SJCRH30 (cell line): ENCODE measurements around the gene DENND6B. TPM values are rescaled to one million over a fixed set of nuclear protein-coding genes. Genes with fewer than 3 reads are reported as not detected.
A peak's percentile ranks its signal among the peaks of the same experiment; 100 is the strongest.

Experiments
- DNase-seq, 2 experiments: peaks; one replicate each; pipeline ENCODE4 v3.0.0-alpha.2; 2015 to 2020
- H3K27ac ChIP-seq: fragments of 250-450 bp; sonication (Bioruptor Pico); 2 replicates; pipeline ENCODE4 v1.5.1; 2020; ENCODE audit warnings: mild to moderate bottlenecking, moderate library complexity
- H3K27me3 ChIP-seq: fragments of 250-450 bp; sonication (Bioruptor Pico); 2 replicates; pipeline ENCODE4 v1.5.1; 2020; ENCODE audit warnings: mild to moderate bottlenecking, moderate library complexity
- H3K36me3 ChIP-seq: fragments of 250-450 bp; sonication (Bioruptor Pico); 2 replicates; pipeline ENCODE4 v1.5.1; 2020; ENCODE audit warnings: mild to moderate bottlenecking, moderate library complexity
- H3K4me1 ChIP-seq: fragments of 250-450 bp; sonication (Bioruptor Pico); 2 replicates; pipeline ENCODE4 v1.5.1; 2020; ENCODE audit warnings: mild to moderate bottlenecking, moderate library complexity
- H3K4me3 ChIP-seq: fragments of 250-450 bp; sonication (Bioruptor Pico); 2 replicates; pipeline ENCODE4 v1.5.1; 2020; ENCODE audit warnings: mild to moderate bottlenecking, moderate library complexity
- H3K9me3 ChIP-seq: fragments of 250-450 bp; sonication (Bioruptor Pico); replicated peaks from 2 replicates; pipeline ENCODE4 v1.5.1; 2020; ENCODE audit warnings: mild to moderate bottlenecking, moderate library complexity
- total RNA-seq: library from RNA; depleted of rRNA; stranded (reverse); fragments of >200 nt; shearing (Covaris generic); gene quantifications from 2 replicates; pipeline ENCODE4 v1.2.3, GENCODE V29; 2014

Gene DENND6B
- total RNA-seq, 1 experiment from 2014 or later: 0.18 TPM

DNA sequence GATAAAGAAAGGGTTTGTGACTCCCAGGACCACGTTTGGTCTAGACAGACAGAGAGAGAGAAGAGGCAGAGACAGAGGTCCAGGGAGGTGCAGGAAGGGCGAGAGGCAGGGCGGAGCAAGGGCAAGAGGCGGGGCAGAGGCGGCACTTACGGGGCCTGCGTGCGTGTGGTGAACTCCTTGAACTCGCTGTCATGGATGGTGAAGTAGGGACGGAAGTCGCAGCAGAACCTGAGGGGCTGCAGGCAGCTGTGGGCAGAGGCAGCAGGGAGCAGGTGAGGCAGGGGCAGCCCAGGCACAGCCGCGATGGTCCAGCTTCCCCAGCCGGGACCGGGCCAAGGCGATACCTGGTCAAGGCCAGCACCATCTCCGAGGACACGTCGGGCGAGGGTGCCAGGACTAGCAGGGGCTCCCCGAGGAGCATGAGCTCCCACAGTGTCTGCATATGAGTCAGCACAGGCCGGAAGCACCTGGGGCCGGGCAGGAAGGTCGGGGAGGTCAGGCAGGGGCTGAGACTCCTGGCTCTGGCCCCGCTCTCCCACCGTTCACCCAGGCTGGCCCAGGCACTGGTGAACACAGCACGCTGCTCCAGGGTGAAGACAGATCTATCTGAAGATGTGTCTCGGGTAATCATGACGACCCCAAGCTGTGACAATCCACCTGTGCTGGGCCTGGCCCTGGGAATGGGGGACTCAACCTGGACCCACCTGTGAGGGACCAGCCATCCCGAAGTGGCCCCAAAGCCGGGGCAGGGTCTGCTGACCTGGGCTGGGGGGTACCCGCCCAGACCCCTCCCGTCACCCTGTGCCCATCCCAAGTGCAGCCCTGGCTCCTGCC lies 12.1 kb downstream of the DENND6B start:
- H3K27ac ChIP-seq: no peak overlapping the region
- peaks cover 34% of the 10 kb centered on the region for H3K27me3 ChIP-seq
- no peaks in the 10 kb centered on the region for H3K9me3 ChIP-seq
- peaks cover 12% of the 10 kb centered on the region for H3K4me1 ChIP-seq
- H3K36me3 ChIP-seq: no peaks in the 10 kb centered on the region
- no peak overlapping the region for H3K4me3 ChIP-seq
- DNase-seq: peak; percentile 48 to 49

DNA sequence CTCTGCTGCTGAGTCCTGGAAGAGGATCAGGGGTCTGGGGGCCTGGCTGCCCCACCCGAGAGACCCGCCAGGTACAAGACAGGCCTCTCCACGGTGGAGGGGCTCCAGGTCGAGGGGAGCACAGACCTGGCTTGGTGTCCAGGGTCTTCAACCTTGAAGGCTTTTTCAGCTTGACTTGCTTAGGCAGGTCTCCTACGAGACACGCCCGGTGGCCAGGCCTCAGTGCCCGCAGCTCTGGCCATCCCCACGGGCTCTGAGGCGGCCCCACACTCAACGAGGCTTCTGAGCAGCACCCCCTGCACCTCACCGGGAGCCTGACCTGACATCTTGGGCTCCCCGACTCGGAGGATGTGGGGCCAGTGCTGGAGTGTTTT lies 12.7 kb downstream of the DENND6B start:
- no peak overlapping the region for H3K27ac ChIP-seq
- H3K4me3 ChIP-seq: no peak overlapping the region
- peaks cover 18% of the 10 kb centered on the region for H3K4me1 ChIP-seq
- no peaks in the 10 kb centered on the region for H3K9me3 ChIP-seq
- H3K36me3 ChIP-seq: no peaks in the 10 kb centered on the region
- peak in 1 of 2 experiments; percentile 8 for DNase-seq
- peaks cover 34% of the 10 kb centered on the region for H3K27me3 ChIP-seq

DNA sequence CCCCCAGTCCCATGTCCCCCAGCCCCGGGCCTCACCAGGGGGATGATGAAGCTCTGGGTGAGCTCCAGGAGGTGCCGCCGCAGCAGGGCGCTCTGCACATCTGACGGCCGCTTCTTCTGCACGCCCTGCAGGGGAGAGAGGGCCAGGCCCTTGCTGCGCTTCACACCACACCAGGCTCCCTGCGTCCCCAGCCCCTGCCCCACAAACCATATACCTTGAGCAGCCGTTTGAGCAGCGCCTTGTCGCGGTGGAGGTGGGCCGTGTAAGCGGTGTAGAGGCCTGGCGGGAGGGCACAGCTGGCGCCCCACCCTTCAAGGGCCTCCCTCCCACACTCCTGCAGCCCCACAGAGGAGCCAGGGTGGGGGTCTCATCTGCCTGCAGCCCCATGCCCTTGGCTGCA lies 13.2 kb downstream of the DENND6B start:
- Histone ChIP-seq H3K4me3 (no peak overlapping the region), H3K9me3 (no peaks in the 10 kb centered on the region), H3K4me1 (peaks cover 23% of the 10 kb centered on the region), H3K27me3 (peaks cover 34% of the 10 kb centered on the region), H3K27ac (no peak overlapping the region), H3K36me3 (no peaks in the 10 kb centered on the region)
- DNase-seq: peak in 1 of 2 experiments; percentile 6

DNA sequence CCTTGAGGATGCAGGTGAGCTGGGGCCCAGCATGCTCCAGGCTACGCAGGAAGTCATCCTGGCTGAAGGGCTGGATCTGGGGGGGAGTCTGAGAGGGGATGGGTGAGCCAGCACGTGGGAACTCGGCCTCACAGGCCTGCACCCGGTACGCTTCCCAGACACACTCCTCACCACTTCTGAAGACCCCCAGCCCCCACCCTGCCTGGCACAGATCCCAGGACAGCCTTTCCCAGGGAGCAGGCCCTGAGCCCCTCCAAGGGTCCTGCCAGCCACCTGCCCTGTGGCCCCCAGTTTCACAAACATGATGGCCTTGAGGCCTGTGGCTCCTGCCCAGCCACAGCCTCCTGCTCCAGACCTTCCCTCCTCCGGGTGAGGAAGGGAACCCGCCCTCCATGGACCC lies 13.8 kb downstream of the DENND6B start:
- Histone ChIP-seq H3K9me3 (no peaks in the 10 kb centered on the region), H3K4me3 (no peak overlapping the region)
- no peak for DNase-seq

DNA sequence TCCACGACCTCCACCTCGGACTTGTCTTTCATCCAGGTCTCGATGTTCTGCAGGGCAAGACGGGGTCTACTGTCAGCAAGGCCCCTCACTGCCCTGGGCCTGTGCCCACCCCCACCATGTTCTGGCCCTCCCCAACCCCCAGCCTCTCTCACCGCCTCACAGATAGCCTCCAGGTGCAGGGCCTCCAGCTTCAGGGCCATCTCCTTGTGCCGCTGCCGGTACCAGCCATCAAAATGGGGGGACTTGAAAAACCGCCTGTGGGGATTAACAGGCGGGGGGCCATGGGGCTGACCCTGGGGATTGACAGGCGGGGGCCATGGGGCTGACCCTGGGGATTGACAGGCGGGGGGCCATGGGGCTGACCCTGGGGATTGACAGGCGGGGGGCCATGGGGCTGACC lies 14.4 kb downstream of the DENND6B start:
- Histone ChIP-seq H3K4me3 (no peak overlapping the region), H3K27ac (no peak overlapping the region), H3K27me3 (peaks cover 34% of the 10 kb centered on the region), H3K4me1 (peaks cover 31% of the 10 kb centered on the region), H3K36me3 (no peaks in the 10 kb centered on the region), H3K9me3 (no peaks in the 10 kb centered on the region)
- no peak for DNase-seq

More for the DNA sequence above, 13.8 kb downstream of the DENND6B start:
- Histone ChIP-seq H3K4me1 (peaks cover 29% of the 10 kb centered on the region), H3K27ac (no peak overlapping the region), H3K27me3 (peaks cover 34% of the 10 kb centered on the region), H3K36me3 (no peaks in the 10 kb centered on the region)

DNA sequence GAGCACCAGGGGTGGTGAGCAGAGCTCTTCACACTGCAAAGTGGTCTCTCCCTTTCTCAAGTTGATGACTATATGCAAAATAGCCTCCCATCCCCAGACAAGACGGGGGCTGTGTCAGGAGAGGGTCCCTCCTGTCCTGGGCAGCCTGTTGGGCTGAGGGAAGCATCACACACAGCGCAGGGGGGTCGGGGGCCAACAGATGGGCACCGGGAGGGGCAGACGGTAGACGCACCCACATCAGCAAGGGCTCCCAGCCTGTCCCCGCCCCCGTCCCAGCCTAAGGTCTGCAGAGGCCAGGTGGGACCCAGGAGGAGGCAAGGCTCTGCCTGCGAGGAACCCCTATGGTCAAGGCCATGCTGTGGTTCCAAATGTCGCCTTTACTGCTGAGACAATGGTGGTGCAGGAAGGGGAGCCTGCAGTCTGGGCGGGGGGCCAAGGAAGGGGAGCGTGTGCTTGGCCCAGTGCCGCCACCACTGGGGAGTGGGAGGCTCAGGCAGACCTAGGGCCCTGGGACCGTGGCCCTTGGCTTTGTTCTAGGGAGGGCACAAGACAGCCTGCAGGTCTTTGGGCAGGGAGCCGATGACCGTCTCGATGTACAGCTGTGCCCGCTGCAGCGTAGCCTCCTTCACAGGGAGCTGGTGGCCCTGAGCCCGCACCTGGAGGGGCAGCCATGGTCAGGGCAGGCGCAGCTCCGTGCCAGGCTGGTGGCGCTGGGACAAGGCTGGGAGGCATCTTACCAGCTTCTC lies 15.0 kb downstream of the DENND6B start:
- Histone ChIP-seq H3K4me1 (peaks cover 31% of the 10 kb centered on the region), H3K4me3 (no peak overlapping the region), H3K9me3 (no peaks in the 10 kb centered on the region), H3K27me3 (peaks cover 34% of the 10 kb centered on the region), H3K36me3 (no peaks in the 10 kb centered on the region), H3K27ac (no peak overlapping the region)
- DNase-seq: no peak

DNA sequence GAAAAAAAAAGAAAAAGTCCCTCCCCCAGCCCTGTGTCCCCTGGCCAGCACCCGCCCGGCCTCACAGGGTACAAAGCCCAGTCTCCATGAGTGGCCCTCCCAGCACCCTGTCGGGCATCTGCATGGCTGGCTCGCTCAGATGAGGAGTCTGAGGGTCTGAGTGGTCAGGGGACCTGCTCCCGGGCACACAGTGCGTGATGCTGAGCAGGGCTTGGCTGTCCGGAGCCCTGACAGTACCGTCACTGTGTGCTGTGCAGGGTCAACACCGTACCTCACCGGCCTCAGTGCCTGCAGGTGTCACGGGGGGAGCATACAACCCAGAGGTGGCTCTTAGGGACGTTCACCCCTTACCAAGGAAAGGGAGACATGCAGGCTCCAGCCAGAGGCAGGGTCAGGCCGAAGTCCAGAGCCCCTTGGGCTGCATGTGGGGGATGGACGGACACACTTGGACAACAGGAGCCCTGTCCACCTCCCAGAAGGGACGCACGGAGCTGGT lies 15.8 kb downstream of the DENND6B start:
- Histone ChIP-seq H3K36me3 (no peaks in the 10 kb centered on the region), H3K27me3 (peaks cover 28% of the 10 kb centered on the region), H3K4me1 (peaks cover 31% of the 10 kb centered on the region), H3K4me3 (no peak overlapping the region), H3K27ac (no peak overlapping the region), H3K9me3 (no peaks in the 10 kb centered on the region)
- DNase-seq: no peak

DNA sequence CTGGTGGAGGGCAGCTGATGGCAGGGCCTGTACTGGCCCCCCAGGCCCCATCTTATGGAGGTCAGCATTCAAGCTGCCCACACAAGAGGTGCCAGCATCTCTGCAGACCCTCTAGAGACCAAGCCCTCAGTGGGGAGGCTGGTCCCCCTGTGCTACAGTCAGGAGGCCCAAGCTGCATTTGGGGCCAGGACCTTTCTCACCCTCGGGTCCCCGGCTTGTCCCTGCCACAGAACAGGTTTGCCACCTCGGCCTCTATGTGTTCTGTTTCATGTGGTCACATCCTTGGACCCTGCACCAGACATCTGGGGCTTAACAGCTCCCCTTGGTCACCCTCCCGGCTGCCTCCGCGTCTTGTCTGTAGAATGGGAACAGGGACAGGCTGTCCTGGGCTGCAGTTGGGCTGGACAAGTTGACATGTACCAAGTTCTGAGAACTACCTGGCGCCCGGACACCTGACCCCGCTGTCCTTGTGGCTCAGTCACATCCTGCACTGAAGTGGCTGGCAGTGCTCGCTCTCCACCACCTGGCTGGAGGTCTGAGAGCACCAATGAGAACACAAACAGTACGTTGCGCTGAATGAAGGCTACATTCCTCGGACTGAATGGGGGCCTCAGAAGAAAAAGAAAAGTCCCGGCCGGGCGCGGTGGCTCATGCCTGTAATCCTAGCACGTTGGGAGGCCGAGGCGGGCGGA lies 16.6 kb downstream of the DENND6B start:
- Histone ChIP-seq H3K4me1 (peaks cover 36% of the 10 kb centered on the region), H3K27ac (no peak overlapping the region), H3K4me3 (no peak overlapping the region), H3K27me3 (peaks cover 20% of the 10 kb centered on the region), H3K36me3 (peaks cover 3% of the 10 kb centered on the region; the same call in 1 of the 2 replicates), H3K9me3 (no peaks in the 10 kb centered on the region)
- DNase-seq: no peak

DNA sequence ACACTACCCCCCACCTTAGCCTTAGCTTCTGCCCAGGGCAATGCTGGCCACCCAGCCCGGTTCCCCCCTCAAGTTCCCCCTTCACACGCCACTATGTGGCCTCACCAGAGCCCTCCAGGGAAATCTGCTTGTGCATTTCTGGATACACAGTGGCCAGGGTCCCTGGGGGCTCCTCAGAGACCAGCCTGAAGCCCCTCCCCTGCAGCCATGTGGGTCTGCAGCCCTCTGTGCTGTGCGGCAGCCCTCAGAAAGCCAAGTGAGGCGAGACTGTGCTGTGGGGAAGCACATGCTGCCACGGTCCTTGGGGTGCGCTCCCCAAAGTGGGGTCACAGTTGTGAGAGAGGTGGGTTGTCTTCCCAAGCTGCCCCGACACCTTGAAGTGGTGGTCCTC lies 17.2 kb downstream of the DENND6B start:
- H3K9me3 ChIP-seq: no peaks in the 10 kb centered on the region
- DNase-seq: peak; percentile 48 to 54
- H3K27me3 ChIP-seq: peaks cover 14% of the 10 kb centered on the region
- H3K27ac ChIP-seq: peak overlapping the region; percentile 61; the same call in 1 of the 2 replicates
- H3K36me3 ChIP-seq: peaks cover 8% of the 10 kb centered on the region; the same call in 1 of the 2 replicates
- no peak overlapping the region for H3K4me3 ChIP-seq
- peaks cover 41% of the 10 kb centered on the region for H3K4me1 ChIP-seq

DNA sequence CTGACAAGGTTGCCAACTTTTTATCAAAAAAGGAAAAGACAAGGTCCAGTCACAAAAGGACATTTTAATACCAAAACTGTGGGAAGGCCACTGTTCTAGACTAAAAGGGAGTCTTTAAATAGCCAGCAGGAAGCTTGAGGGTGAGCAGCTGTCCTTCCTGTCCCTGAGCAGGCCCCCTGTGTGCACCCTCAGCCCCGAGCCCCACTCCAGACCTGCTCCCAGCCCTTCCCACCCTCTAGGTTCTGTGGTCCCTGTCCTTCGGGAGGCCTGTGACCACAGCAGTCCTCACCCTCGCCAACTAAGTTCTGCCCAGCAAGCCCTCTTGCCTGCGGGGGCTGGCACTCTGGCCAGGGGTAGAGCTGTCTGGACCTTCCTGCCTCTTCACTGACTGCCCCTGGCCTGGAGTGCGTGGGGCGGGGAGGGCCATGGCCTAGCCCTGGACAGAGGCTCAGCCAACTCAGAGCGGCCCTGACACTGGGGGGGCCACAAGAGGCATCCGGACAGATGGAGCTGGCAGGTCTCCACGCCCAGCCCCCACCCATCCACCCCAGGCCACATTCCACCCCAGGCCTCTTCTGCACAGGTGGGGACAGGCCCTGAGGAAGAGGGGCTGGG lies 17.7 kb downstream of the DENND6B start:
- peak; percentile 75 to 81 for DNase-seq
- no peaks in the 10 kb centered on the region for H3K9me3 ChIP-seq
- peaks cover 9% of the 10 kb centered on the region for H3K27me3 ChIP-seq
- H3K27ac ChIP-seq: peak overlapping the region; percentile 61
- no peak overlapping the region for H3K4me3 ChIP-seq
- peaks cover 40% of the 10 kb centered on the region for H3K4me1 ChIP-seq
- H3K36me3 ChIP-seq: peaks cover 11% of the 10 kb centered on the region

DNA sequence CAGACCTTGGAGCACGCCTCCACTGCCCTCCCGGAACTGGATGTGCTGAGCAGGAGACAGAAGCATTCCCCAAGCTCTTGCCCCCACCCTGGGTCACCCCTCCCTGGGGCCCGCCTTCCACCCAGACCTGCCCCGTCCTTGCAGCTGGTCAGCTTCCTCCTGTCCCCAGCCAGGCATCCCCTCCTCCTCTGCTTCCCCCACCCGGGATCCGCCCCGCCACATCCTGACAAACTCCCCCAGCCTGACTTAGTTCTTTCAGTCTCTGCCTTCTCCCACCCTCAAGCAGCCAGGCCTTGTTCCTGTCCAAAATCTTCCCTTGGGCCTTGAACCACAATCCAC lies 18.2 kb downstream of the DENND6B start:
- peak; percentile 91 to 96 for DNase-seq
- Histone ChIP-seq H3K4me1 (peaks cover 44% of the 10 kb centered on the region), H3K27ac (peak overlapping the region; percentile 61), H3K27me3 (peaks cover 4% of the 10 kb centered on the region), H3K9me3 (no peaks in the 10 kb centered on the region), H3K4me3 (no peak overlapping the region), H3K36me3 (peaks cover 14% of the 10 kb centered on the region)

DNA sequence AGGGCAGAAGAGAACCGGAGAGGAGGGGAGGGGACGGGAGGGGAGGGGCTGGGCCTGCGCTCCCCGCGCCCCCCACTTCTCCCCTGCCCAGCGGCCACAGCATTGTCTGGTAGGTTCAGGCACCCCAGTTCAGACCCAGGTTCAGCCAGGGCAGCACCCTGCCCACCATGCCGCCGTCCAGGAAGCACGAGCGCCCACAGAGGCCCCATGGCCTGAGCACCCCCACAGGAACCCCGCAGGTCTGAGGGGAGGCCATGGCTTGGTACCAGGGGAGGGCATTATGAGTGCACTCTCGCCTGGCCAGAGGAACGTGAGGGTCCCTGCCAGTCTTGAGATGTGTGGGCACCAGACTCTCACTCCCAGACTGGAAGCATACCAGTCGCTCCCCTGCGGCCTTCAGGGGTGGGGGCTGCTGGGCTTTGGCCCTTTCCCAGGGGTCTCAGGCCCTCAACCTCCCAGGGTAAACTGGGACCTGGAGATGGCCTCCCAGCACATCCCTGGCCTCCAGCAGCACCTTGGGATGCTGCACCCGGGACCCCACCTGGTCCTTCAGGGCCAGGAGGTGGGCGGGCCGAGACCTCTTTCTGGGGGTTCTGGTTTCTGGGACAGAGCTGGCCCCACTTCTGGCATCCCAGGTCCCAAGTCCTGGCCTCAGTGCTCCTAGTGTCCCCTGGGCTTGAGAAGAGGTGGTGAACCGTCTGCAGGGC lies 18.8 kb downstream of the DENND6B start:
- H3K4me1 ChIP-seq: peaks cover 49% of the 10 kb centered on the region
- H3K36me3 ChIP-seq: peaks cover 14% of the 10 kb centered on the region
- H3K27me3 ChIP-seq: 0 out of 2 replicates have a peak, but pooled peaks cover 4% of the 10 kb centered on the region
- H3K9me3 ChIP-seq: no peaks in the 10 kb centered on the region
- peak; percentile 40 to 49 for DNase-seq
- peak overlapping the region; percentile 61; the same call in 1 of the 2 replicates for H3K27ac ChIP-seq
- peak overlapping the region; percentile 4; the same call in 1 of the 2 replicates for H3K4me3 ChIP-seq

DNA sequence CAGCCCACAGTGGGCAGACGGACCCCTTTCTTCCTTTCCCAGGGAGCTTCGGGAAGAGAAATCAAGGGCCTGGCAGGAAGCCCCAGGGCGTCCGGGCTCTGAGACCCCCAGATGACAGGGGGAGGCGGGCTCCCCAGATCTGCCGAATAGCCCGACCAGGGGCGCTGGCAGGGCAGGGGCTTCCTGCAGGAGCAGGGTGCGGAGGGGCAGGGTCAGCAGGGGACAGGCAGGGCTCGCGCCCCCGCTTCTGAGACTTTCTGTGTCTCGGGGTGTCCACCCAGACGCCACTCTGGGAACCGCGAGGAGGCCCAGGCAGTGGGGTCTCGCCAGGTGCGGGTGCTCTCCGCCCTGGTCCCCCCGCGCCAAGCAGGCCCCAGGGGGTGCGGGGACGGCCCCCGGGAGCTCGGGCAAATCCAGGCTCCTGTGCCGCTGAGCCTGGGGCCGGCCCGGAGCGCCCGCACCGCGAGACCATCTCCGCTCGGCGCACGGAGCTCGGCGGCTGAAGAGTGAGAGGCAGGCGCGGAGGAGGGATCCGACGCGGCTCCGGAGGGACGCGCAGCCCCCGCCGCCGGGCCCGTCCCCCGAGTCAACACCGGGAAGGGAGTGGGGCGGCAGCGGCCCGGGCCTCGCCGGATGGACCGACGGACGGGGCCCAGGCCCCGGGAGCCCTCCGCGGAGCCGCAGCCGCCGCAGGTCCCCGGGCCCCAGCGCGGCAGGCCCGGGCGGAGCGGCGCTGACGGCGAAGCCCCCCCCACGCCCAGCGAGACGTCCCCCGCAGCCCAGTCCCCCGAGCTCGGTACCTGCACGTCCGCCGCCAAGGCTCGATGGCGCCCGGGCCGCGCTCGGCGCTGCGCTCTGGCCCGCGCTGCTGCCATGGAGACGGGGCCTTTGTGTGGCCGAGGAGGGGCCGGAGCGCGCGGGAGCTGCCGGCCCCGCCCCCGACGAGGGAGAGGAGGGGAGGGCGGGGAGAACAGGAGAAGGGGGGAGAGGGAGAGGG lies 19.8 kb downstream of the DENND6B start, which contains the start of gene PLXNB2:
TSS of gene PLXNB2 (minus strand) at position 894 of the 997 bp plus-strand sequence. CDS start 17,062 bp downstream, outside the sequence.
- Histone ChIP-seq H3K9me3 (no peaks in the 10 kb centered on the region), H3K36me3 (peaks cover 17% of the 10 kb centered on the region), H3K4me1 (peaks cover 59% of the 10 kb centered on the region), H3K27ac (peak within 1 kb of the TSS; percentile 82), H3K4me3 (peak within 1 kb of the TSS; percentile 95), H3K27me3 (0 out of 2 replicates have a peak, but pooled peaks cover 3% of the 10 kb centered on the region)
- DNase-seq: peak; percentile 84 to 88
